NCI-H2081 treated with DMSO at 0.1 percent for 48 hours (cell line): ENCODE data around the gene GRIN2C.

Source experiments
- DNase-seq: peaks from one replicate; lab custom pipeline; 2025; lab: John Stamatoyannopoulos, UW

The GRIN2C gene

GRCh38 chr17:74846621-74847020 lies 13.1 kb downstream of the GRIN2C start:
- no peak for DNase-seq

DNA sequence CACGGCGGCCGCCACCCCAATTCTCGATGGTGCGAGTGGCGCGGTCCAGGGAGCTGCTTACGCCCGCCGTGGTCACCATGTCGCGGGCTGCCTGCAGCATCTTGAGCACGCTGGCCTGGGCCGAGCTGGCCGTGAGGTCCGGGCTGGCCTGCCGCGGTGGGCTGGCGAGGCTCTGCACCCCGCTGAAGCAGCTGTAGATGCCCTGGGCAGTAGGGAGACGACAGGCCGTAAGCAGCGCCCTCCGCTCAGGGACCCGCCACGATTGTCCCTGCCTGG lies 16.4 kb downstream of the GRIN2C start:
- DNase-seq = no peak

DNA sequence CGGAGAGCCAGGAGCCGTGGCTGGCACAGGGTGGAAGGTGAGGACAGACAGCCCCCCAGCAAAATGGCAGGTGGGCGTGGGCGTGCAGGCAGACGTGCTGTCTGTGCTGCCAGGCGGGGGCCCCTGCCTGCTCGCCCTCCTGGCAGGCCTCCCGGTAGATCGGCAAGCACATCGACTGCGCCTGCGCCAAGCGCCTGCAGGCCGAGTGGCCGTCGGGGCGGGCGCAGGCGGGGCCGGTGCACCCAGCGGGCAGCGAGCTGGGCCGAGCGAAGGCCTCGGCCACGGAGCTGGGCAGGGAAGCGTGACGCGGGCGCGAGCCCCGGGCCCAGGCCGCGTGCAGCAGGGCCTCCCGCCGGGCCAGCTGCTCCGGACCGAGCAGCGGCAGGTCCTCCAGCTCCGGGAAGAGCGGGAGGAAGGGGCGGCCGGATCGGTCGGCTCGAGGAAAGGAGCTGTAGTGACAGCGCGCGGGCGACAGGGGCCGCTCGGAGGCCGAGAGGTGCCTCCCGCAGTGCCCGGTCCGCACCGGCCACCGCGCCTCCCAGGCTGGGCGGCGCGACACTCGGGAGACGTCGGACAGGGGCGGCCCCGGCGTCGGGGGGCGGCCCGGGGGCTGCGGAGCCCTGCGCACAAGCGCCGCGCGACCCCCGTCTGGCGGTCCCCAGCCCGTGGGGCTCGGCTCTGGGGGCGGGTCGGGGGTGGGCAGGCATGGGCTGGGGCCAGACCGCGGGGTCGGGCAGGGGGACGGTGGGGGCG lies 16.9 kb downstream of the GRIN2C start:
- DNase-seq = no peak

- DNase-seq = no peak
These were observed 17.5 kb downstream of the GRIN2C start for GRCh38 chr17:74842146-74842598.

- no peak for DNase-seq
These were observed 18.6 kb downstream of the GRIN2C start for GRCh38 chr17:74840989-74841666.

- no peak for DNase-seq
These were observed 19.5 kb downstream of the GRIN2C start for GRCh38 chr17:74839990-74840852.

DNA sequence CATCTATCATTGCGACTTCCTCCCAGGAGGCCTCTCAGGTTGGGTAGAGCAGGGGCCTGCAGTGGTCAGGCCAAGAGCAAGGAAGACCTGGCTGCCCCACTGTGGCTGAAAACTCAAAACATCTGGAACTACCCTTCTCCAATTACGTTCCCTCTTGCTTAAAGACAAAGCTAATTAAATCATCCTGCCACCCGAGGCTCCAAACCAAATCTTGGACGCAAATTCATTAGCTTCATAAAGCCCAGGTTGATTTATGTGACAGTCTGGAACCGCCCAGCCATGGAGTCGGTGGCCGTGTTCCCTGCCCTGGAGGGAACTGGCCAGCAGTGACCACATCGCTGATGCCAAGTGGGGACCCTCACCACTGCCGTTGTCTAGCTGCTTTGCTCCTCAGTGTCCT lies 21.4 kb downstream of the GRIN2C start:
- no peak for DNase-seq

GRCh38 chr17:74836691-74837467 lies 22.8 kb downstream of the GRIN2C start:
- DNase-seq = no peak

- DNase-seq = no peak
These were observed 23.5 kb downstream of the GRIN2C start for GRCh38 chr17:74836191-74836590.

GRCh38 chr17:74833501-74834377 lies 25.9 kb downstream of the GRIN2C start:
- no peak for DNase-seq

DNA sequence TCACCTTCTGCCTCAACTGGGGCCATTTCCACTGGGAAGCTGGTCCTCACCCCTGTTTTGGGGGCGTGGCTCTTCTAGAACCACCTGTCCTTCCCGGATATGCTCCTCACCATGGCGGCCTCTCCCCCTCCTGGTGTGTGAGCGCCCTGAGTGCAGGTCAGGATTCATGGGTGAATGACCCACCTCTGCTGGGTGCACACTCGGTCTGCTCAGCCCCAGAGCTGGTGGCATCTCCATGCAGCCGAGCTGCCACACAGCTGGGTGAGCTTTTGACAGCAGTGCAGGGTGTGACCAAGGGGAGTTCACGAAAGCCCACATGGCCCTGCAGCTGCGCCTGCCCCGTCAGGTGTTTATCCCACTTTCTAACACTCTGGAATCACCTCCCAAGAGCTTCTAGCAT lies 27.3 kb downstream of the GRIN2C start:
- no peak for DNase-seq

- no peak for DNase-seq
These were observed 28.1 kb downstream of the GRIN2C start for GRCh38 chr17:74831444-74832146.

- DNase-seq = no peak
These were observed 28.8 kb downstream of the GRIN2C start for GRCh38 chr17:74830861-74831260.

DNA sequence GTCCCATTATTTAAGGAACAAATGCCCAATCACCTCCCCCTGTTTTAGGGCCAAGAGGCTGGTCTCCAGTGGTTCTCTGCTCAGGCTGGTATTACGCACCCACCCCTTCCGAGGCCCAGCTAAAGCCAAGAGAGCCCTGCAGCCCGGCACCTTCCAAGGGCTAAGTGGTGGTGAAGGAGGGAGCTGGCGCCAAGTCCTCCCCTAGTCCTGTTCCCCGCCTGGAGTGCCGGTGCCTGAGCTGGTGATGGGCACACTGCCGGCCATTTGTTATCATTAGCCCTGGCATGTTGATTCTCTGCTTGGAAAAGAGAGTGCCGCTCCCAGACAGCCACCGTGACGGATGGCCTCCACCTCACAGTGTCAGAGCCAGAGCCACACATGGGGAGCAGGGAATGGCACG lies 31.9 kb downstream of the GRIN2C start:
- no peak for DNase-seq

- DNase-seq = no peak
These were observed 33.5 kb downstream of the GRIN2C start for GRCh38 chr17:74825952-74826719.

- no peak for DNase-seq
These were observed 34.6 kb downstream of the GRIN2C start for GRCh38 chr17:74824961-74825627.

GRCh38 chr17:74822939-74823367 lies 36.7 kb downstream of the GRIN2C start:
- DNase-seq = no peak

DNA sequence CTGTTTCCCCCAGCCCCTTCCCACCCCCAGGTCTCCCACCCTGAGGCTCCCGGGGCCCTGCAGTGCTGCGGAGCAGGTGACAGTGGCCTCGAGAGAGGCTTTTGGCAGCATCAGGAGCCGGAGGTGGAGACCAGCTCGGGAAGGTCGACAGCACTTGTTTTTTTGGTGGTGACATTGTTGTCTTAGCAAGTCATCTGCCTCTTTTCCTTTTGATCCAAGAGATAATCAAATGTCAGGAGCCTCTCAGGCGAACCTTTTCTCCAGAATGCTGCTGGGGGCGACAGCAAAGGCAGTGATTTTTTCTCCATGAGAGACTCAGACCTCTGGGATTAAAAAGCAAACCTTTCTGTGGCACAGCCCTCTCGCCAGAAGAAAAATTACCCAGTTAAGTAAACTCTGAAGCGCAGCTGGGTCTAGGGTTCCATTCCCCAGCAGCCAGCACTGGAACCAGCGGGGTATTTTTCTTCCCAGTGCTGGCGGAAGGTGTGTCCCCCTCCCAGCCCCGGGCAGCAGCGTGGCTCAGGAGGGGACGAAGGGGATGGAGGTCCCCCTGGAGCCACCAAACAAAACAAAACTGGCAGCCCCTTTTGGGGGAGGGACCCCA lies 37.2 kb downstream of the GRIN2C start:
- no peak for DNase-seq
